Prostate gland (tissue), 2 donors: ENCODE results near the gene NHLH1.

Experiments used
- CTCF ChIP-seq, 4 experiments: fragments of 200-600 bp in 2 of 4; fragments of 450-650 bp in 2 of 4; sonication (generic) in 2 of 4; IDR thresholded peaks; 1 replicate in 3 of 4; 2 replicates in 1 of 4; pipeline ENCODE4 v1.5.1; 2016 to 2019; ENCODE audit warnings: antibody characterized with exemption in 4 of 4, mild to moderate bottlenecking in 2 of 4, moderate library complexity in 2 of 4
- POLR2A ChIP-seq: fragments of 450-650 bp; IDR thresholded peaks from one replicate; pipeline ENCODE4 v1.6.1; 2016; ENCODE audit warnings: antibody characterized with exemption, mild to moderate bottlenecking

GRCh38 chr1:160332516-160332915 is 34.4 kb upstream of the NHLH1 start:
- TF ChIP-seq POLR2A (no peak), CTCF (IDR thresholded peaks at IDR 0.05) (no peak)
